DOHH2 (cell line): ENCODE data around the gene USP35.

ENCODE experiments used
- CTCF ChIP-seq: fragments of 200-600 bp; sonication (generic); IDR thresholded peaks from one replicate; pipeline ENCODE4 v1.5.1; 2014; ENCODE audit warnings: antibody characterized with exemption, mild to moderate bottlenecking, low read depth, low read length; ENCODE audit not compliant: poor library complexity, severe bottlenecking
- EZH2phosphoT487 ChIP-seq: fragments of 200-600 bp; sonication (generic); IDR thresholded peaks from 2 replicates; pipeline ENCODE4 v1.6.1; 2017; ENCODE audit warnings: borderline replicate concordance, mild to moderate bottlenecking, antibody characterized with exemption, low read length, moderate library complexity, mixed read lengths

- TF ChIP-seq CTCF (no peak), EZH2phosphoT487 (no peak)
Measured at GRCh38 chr11:78188286-78189173, at the start of gene USP35, which contains the start of gene KCTD21.
